ENCODE results near the gene TPRA1. TPM values are rescaled to one million over a fixed set of nuclear protein-coding genes. Genes with fewer than 3 reads are reported as not detected.

The TPRA1 gene
- total RNA-seq, 1 experiment from 2014 or later = 20.2 TPM

DNA sequence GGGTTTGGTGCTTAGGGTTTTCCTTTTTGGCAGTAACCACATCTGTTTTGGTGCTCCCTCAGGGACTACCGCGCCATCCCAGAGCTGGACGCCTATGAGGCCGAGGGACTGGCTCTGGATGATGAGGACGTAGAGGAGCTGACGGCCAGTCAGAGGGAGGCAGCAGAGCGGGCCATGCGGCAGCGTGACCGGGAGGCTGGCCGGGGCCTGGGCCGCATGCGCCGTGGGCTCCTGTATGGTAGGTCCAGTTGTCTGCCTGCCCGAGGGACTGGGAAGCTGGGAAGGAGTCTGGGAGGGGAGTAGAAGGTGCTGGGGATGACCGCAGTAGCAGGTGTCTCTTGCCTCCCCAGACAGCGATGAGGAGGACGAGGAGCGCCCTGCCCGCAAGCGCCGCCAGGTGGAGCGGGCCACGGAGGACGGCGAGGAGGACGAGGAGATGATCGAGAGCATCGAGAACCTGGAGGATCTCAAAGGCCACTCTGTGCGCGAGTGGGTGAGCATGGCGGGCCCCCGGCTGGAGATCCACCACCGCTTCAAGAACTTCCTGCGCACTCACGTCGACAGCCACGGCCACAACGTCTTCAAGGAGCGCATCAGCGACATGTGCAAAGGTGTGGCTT, 14.1 kb upstream of the TPRA1 start:
- intact Hi-C loops (cut with micrococcal nuclease; ENCODE audit: unreplicated experiment) = no loop called here
- no peak for DNase-seq (ENCODE audit: low spot score)
- Histone ChIP-seq H3K9me3 (ENCODE audit: low read depth, low read length, poor library complexity, severe bottlenecking) (no peaks in the 10 kb centered on the region), H3K4me3 (ENCODE audit: low read depth, low read length, poor library complexity, severe bottlenecking) (no peak overlapping the region), H3K27me3 (replicated peaks; ENCODE audit: insufficient read depth, low read depth, low read length, poor library complexity) (no peaks in the 10 kb centered on the region), H3K36me3 (ENCODE audit: insufficient read depth, low read length, poor library complexity, severe bottlenecking) (peaks cover 95% of the 10 kb centered on the region), H3K4me1 (ENCODE audit: insufficient read depth, low read length, poor library complexity, severe bottlenecking) (peaks cover 9% of the 10 kb centered on the region), H3K27ac (ENCODE audit: low read depth, low read length, poor library complexity, severe bottlenecking) (peak overlapping the region; percentile 7)
- CTCF ChIA-PET = no interaction called here
- TF ChIP-seq, protein P1, sequence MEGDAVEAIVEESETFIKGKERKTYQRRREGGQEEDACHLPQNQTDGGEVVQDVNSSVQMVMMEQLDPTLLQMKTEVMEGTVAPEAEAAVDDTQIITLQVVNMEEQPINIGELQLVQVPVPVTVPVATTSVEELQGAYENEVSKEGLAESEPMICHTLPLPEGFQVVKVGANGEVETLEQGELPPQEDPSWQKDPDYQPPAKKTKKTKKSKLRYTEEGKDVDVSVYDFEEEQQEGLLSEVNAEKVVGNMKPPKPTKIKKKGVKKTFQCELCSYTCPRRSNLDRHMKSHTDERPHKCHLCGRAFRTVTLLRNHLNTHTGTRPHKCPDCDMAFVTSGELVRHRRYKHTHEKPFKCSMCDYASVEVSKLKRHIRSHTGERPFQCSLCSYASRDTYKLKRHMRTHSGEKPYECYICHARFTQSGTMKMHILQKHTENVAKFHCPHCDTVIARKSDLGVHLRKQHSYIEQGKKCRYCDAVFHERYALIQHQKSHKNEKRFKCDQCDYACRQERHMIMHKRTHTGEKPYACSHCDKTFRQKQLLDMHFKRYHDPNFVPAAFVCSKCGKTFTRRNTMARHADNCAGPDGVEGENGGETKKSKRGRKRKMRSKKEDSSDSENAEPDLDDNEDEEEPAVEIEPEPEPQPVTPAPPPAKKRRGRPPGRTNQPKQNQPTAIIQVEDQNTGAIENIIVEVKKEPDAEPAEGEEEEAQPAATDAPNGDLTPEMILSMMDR (conservative IDR thresholded peaks at IDR 0.05; ENCODE audit: low read depth, low read length) = no peak
- TF ChIP-seq EZH2 (IDR thresholded peaks at IDR 0.05; ENCODE audit: borderline replicate concordance, low read depth, low read length, poor library complexity, severe bottlenecking) = no peak
- BruUV-seq (replicated peaks) = no TSS peak
- POLR2A ChIA-PET (ENCODE audit: low non-redundant PET) = no interaction called here

DNA sequence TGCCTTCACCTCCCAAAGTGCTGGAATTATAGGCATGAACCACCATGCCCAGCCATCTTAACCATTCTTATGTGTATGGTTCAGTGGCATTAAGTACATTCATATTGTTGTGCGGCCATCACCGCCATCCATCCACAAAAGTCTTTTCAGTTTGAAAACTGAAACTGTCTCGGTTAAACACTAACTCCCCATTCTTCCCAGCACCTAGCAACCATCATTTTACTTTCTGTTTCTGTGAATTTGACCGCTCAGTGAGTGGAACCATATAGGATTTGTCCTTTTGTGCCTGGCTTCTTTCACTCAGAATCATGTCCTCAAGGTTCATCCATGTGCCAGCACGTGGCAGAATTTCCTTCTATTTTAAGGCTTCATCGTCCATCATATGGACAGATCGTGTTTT, 13.5 kb upstream of the TPRA1 start:
- Histone ChIP-seq H3K4me1 (ENCODE audit: insufficient read depth, low read length, poor library complexity, severe bottlenecking) (peaks cover 14% of the 10 kb centered on the region), H3K9me3 (ENCODE audit: low read depth, low read length, poor library complexity, severe bottlenecking) (no peaks in the 10 kb centered on the region), H3K36me3 (ENCODE audit: insufficient read depth, low read length, poor library complexity, severe bottlenecking) (peaks cover 95% of the 10 kb centered on the region), H3K27ac (ENCODE audit: low read depth, low read length, poor library complexity, severe bottlenecking) (peak overlapping the region; percentile 7), H3K27me3 (replicated peaks; ENCODE audit: insufficient read depth, low read depth, low read length, poor library complexity) (no peaks in the 10 kb centered on the region), H3K4me3 (ENCODE audit: low read depth, low read length, poor library complexity, severe bottlenecking) (no peak overlapping the region)
- intact Hi-C loops (cut with micrococcal nuclease; ENCODE audit: unreplicated experiment) = no loop called here
- DNase-seq (ENCODE audit: low spot score) = no peak
- CTCF ChIA-PET = no interaction called here
- TF ChIP-seq EZH2 (IDR thresholded peaks at IDR 0.05; ENCODE audit: borderline replicate concordance, low read depth, low read length, poor library complexity, severe bottlenecking) = no peak
- TF ChIP-seq, protein P1 (conservative IDR thresholded peaks at IDR 0.05; ENCODE audit: low read depth, low read length) = no peak
- no TSS peak for BruUV-seq (replicated peaks)
- POLR2A ChIA-PET (ENCODE audit: low non-redundant PET) = no interaction called here

DNA sequence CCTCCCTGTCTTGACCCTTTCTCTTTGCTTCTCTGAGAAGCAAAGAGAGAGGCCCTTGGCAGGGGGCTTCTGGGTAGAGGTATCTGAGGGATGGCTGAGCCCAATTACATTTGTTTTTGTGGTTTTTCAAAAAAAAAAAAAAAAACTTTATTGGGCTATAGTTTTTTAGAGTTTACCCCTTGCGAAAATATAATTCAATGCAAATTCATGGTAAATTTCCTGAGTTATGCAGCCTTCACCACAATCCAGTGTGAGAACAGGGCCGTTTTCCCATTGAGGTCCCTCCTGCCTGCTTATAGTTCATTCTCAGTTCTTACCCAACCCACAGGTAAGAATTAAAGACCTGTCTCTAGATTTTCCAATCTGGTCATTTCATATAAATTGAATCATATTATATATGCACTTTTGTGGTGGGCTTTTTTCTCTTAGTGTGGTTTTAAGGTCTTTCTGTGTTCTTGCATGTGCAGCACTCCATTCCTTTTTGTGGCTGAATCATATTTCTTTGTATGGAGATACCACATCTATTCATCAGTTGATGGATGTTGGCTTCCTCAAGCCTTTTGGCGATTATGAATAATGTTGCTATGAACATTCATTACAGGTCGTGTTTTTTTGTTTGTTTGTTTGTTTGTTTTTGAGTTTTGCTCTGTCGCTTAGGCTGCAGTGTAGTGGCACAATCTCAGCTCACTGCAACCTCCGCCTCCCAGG, 10.4 kb upstream of the TPRA1 start:
- Histone ChIP-seq H3K4me1 (ENCODE audit: insufficient read depth, low read length, poor library complexity, severe bottlenecking) (peaks cover 17% of the 10 kb centered on the region), H3K9me3 (ENCODE audit: low read depth, low read length, poor library complexity, severe bottlenecking) (no peaks in the 10 kb centered on the region), H3K4me3 (ENCODE audit: low read depth, low read length, poor library complexity, severe bottlenecking) (peak overlapping the region; percentile 62), H3K27ac (ENCODE audit: low read depth, low read length, poor library complexity, severe bottlenecking) (peak overlapping the region; percentile 42), H3K27me3 (replicated peaks; ENCODE audit: insufficient read depth, low read depth, low read length, poor library complexity) (no peaks in the 10 kb centered on the region), H3K36me3 (ENCODE audit: insufficient read depth, low read length, poor library complexity, severe bottlenecking) (peaks cover 64% of the 10 kb centered on the region)
- POLR2A ChIA-PET (ENCODE audit: low non-redundant PET) = no interaction called here
- TF ChIP-seq EZH2 (IDR thresholded peaks at IDR 0.05; ENCODE audit: borderline replicate concordance, low read depth, low read length, poor library complexity, severe bottlenecking) = no peak
- TF ChIP-seq, protein P1 (conservative IDR thresholded peaks at IDR 0.05; ENCODE audit: low read depth, low read length) = no peak
- intact Hi-C loops (cut with micrococcal nuclease; ENCODE audit: unreplicated experiment) = no loop called here
- no TSS peak for BruUV-seq (replicated peaks)
- DNase-seq (ENCODE audit: low spot score) = no peak
- CTCF ChIA-PET = no interaction called here

Measured in A673 (cell line).